HG03378 (cell line): Measurements from ENCODE around the gene AKR1A1.
"Not testable (repeated sequence)": the region's sequence is repeated elsewhere in the genome, so short reads cannot be mapped to it uniquely, and the experiment has no call there.

Source experiments
- ATAC-seq: cut with Tn5 transposase; IDR thresholded peaks from one replicate; pipeline ENCODE4 v1.9.1; 2021; ENCODE audit warnings: mild to moderate bottlenecking, moderate library complexity; ENCODE audit not compliant: unreplicated experiment

Gene AKR1A1

DNA sequence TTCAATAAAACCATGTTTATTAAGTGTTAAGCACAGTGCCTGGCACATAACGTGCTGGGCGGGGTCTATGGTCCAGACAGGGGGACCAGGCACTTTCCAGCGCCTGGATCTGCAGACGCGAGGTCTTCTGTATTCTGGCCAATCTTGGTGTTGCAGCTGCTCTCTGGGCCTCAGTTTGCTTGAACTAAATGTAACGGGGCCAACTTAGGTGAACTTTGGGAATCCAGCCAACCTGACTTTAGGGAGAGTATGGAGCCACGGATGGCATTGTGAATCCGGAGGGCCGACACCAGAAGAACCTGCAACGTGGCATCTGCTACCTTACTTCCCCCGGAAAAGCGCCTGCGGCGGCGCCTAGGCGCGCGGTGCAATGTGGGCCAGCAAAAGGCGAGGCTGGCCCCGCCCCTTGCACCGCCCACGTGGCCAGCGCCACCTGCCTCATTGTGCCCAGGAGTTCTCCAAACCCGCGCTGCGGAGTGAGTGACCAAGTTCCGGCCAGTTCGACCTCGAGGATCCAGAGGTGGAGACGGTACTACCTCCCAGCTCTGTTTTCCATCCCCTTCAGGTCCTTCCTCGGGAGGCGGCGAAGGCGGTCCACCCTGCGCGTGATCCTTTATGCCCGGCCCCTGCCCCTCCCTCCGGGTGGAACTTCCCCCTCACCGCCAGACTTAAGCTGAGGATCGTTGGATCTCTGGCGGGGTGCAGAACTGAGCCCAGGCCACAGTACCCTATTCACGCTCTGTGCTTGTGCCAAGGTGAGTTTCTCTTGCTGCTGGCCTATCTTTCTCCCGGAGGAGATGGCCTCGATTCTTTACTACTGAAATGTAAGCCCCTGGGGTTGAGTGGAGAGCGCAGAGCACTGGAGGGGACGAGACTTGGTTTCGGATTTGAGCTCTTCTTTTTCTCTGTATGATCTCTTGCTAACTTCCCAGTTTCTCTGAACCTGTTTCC, at the start of gene AKR1A1:
AKR1A1 (plus strand) TSS at position 426 of the 951 bp plus-strand sequence. CDS start 10,969 bp downstream, outside the sequence.
- ATAC-seq: peak; percentile 61

DNA sequence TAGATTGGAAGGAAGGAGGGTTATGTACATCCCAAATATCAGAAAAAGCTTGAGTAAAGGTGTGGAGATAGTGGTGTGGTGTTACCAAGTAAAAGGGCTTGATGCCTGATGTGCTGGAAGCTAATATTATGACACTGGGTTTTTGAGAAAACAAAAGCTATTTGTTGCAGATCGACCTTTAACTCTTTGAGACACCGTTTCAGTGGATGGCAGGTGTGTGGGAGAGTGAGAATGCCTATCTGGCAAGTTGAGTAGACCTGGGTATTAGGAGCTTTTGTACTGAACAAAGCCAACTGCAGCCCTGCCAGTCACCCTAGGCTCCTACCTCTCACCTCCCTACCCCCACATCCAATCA, 49.1 kb upstream of the AKR1A1 start:
- no peak for ATAC-seq

DNA sequence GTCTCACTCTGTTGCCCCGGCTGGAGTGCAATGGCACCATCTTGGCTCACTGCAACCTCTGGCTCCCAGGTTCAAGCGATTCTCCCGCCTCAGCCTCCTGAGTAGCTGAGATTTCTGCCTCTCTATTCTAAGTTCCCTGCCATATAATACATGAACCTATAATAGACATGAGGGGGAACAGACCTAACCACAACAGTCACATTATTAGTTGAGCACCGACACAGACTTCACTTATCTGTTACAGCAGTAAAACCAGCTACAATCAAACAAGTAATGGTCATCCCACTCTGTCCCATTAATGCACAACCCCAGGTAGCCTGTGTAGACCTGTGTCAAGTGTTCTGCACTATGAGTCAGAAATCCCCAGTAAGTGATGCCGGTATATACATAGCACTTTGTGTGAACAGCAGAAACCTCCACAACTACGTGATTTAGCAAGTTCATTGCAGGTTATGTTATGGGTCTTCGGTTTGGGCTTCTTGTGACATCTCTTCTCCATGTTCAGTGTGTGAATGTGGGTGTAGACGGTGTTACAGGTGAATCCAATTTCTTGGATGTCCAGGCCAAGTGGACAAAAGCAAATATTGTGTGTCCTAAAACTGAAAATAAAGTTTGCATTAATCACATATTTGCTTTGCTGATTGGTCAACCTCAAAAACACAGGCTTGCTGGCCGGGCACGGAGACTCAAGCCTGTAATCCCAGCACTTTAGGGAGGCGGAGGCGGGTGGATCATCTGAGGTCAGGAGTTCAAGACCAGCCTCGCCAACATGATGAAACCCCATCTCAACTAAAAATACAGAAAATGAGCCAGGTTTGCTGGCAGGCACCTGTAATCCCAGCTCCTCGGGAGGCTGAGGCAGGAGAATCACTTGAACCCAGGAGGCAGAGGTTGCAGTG, 46.9 kb upstream of the AKR1A1 start:
- no peak for ATAC-seq

DNA sequence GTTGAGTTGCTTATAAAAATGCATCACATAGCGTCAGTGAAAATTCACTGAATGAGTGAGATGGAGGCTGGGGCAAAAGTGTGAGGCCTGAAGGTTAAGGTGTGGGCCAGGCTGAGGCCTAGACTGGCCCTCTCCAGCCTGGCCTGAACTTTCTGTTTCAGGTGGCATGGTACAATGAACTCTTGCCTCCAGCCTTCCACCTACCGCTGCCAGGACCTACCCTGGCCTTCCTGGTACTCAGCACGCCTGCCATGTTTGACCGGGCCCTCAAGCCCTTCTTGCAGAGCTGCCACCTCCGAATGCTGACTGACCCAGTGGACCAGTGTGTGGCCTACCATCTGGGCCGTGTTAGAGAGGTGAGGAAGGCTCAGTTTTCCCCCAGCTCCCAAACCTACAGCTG, 43.4 kb upstream of the AKR1A1 start:
- ATAC-seq: no peak

DNA sequence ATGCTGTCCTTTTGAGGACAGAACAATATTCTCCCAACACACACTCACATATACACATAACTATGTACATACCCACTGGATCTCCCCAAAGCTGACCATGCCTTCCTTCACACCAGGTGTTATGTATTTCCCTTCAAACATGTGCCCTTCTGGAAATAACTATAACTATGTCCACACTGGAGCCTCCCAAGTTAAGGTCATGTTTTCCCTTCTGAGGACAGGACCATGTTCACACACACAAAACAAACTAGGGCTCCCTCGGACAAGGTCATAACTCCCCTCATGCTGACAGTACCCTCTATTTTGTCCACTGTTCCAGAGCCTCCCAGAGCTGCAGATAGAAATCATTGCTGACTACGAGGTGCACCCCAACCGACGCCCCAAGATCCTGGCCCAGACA, 42.7 kb upstream of the AKR1A1 start:
- no peak for ATAC-seq

DNA sequence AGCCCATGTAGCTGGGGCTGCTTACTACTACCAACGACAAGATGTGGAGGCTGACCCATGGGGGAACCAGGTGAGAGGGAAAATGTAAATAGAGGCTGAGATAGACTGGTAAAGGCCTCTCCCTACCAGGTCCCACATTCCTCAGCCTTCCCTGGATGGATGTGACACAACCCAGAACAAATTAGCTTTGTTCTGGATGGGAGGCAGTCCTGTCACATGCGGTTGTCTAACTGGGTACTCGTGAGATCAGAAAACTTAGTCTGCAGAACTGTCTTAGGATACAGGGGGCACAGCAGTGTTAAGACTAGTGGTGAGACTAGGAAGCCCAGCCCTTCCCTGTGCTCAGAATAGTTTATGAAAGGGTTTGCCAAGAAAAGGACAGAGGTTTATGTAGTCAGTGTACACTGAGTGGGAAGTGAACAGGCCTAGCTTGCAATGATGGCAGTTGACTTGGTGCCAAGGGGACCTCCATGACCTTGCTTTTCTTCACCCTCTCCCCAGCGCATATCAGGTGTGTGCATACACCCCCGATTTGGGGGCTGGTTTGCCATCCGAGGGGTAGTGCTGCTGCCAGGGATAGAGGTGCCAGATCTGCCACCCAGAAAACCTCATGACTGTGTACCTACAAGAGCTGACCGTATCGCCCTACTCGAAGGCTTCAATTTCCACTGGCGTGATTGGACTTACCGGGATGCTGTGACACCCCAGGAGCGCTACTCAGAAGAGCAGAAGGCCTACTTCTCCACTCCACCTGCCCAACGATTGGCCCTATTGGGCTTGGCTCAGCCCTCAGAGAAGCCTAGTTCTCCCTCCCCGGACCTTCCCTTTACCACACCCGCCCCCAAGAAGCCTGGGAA, 42.1 kb upstream of the AKR1A1 start:
- no peak for ATAC-seq

DNA sequence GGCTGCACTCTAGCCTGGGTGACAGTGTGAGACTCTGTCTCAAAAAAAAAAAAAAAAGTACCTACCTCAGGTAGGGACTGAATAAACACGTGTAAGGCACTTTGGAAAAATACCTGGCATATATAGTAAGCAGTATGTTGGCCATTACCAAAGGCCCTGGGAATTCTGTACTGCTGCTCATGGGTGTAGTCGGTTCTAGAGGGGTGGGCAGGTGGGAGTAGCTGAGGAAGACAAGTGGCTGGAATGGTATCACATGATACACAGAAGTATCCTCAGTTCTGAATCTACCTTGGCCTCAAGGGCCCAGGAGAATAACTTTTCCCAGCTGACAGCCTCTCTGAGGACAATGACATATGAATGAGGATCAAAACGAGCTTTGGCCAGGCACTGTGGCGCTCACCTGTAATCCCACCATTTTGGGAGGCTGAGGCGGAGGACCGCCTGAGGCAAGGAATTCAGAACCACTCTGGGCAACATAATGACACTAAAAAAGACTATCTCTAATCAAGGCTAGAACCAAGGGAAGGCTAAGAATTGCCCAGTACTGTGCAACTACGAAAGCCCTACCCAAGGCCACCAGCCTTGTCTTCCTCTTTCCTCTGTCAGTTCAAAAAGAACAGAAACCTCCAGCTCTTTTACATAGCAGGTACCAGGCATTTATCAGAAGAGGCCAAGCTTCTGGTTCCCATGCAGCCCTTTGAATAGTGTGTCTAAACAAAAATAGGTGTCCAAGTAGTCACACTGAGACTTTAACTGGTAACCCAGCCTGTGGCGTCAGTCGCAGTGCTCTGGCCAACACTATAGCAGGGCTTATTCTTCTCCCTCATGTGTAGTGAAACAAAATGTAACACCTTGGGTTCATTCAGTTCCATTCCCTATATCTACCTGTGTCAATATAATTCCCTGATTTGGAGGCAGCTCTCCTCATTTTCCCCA, 40.3 kb upstream of the AKR1A1 start:
- ATAC-seq: no peak

DNA sequence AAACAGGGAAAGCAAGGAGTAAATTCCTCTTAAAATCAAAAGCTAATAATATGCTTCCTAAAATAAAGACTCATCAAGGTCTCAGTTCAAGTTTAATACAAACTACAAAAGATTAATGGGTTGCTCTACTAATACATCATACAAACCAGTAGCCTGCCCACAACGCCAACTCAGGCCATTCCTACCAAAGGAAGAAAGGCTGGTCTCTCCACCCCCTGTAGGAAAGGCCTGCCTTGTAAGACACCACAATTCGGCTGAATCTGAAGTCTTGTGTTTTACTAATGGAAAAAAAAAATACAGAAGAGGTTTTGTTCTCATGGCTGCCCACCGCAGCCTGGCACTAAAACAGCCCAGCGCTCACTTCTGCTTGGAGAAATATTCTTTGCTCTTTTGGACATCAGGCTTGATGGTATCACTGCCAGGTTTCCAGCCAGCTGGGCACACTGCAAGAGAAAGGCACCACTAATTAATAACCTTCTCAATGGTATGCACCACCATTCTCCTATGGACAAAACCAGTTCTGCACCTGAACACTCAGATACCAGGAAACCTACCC, 39.6 kb upstream of the AKR1A1 start:
- ATAC-seq: no peak

DNA sequence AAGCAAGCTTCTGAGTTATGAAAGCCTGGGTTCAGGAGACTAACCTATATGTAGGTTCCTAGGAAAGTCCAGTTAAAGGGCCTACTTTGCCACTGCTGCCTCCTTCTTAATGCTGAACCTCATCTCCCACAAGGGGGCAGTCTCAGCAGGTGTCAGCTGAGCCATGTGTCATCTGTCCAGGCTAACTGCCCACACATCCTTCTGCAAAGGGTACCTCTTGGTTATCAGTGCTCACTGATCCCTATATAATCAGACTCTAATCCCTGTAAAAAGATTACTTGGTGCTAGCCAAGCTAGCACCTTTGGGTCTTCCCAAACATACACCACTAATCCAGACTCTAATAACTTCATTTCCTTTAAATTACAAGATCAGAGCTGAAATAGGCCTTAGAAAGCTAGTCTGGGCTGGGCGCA, 38.0 kb upstream of the AKR1A1 start:
- ATAC-seq: no peak

DNA sequence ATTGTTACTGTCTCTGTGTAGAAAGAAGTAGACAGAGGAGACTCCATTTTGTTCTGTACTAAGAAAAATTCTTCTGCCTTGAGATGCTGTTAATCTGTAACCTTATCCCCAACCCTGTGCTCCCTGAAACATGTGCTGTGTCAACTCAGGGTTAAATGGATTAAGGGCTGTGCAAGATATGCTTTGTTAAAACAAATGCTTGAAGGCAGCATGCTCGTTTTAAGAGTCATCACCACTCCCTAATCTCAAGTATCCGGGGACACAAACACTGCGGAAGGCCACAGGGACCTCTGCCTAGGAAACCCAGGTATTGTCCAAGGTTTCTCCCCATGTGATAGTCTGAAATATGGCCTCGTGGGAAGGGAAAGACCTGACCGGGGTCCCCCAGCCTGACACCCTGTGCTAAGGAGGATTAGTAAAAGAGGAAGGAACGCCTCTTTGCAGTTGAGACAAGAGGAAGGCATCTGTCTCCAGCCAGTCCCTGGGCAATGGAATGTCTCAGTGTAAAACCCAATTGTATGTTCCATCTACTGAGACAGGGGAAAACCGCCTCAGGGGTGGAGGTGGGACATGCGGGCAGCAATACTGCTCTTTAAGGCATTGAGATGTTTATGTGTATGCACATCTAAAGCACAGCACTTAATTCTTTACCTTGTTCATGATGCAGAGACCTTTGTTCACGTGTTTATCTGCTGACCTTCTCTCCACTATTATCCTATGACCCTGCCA, 36.9 kb upstream of the AKR1A1 start:
- ATAC-seq: not testable (repeated sequence)

DNA sequence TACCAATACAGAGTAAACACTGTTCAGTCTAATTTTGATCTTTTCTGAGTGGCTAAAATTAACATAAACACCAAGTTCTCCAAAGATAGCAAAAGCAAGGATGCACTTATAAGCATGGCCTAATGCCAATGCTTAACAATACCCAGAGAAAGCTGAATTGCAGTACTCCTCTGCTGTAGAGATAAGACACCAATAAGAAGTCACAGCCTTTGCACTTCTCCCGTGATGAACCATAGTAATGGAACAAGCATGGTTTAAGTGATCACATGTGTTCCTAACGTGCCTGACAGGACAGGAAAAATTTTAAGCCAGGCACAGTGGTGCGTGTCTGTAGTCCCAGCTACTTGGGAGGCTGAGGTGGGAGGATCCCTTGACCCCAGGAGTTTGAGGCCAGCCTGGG, 34.6 kb upstream of the AKR1A1 start:
- no peak for ATAC-seq

DNA sequence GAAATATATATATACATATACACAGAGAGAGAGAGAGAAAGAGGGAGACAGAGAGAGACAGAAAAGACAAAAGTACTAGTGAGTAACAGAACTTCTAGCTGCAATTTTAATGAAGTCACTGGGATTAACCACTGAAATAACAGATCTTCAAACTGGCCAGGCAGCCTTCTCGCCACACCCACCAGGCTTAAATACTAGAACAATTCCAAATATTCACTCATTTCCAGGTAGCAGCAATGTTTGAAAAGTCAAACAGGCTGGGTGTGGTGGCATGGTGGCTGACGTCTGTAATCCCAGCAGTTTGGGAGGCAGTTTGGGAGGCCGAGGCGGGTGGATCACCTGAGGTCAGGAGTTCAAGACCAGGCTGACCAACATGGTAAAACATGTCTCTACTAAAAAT, 34.2 kb upstream of the AKR1A1 start:
- no peak for ATAC-seq

DNA sequence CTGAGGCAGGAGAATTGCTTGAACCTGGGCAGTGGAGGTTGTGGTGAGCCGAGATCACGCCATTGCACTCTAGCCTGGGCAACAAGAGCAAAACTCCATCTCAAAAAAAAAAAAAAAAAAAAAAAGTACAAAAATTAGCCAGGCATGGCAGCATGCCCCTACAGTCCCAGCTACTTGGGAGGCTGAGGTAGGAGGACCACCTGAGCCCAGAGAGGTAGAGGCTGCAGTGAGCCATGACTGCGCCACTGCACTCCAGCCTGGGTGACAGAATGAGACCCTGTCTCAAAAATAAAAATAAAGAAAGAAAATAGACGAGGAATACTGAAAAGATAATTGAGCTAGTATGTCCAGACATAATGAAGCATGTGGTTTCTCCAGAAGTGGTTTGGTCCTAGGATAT, 32.3 kb upstream of the AKR1A1 start:
- ATAC-seq: not testable (repeated sequence)

DNA sequence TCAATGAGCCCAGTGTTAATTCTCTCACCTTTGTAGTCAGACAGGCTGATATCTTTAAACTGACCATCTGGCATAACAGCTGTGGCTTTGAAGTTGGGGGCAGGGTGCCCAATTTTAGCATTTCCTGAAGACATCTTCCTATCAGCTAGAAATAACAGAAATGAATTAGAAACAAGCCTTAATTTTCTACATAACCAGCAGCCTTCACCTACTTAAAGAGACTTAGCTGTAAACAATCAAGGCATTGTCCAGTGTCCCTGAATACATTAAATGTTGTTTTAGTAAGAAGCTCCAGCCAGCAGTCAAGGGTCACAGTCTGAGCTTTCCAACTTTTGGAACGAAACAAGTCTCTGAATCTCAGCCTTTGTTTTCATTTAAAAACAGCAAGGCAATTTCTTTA, 31.7 kb upstream of the AKR1A1 start:
- ATAC-seq: no peak

DNA sequence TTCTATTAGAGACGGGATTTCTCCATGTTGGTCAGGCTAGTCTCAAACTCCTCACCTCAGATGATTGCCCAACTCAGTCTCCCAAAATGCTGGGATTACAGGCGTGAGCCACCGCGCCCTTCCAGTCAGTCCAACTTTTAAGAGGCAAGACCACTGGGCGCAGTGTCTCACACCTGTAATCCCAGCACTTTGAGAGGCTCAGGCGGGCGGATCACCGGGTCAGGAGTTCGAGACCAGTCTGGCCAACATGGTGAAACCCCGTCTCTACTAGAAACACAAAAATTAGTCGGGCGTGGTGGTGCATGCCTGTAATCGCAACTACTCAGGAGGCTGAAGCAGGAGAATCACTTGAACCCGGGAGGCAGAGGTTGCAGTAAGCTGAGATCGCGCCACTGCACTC, 30.9 kb upstream of the AKR1A1 start:
- ATAC-seq: not testable (repeated sequence)

DNA sequence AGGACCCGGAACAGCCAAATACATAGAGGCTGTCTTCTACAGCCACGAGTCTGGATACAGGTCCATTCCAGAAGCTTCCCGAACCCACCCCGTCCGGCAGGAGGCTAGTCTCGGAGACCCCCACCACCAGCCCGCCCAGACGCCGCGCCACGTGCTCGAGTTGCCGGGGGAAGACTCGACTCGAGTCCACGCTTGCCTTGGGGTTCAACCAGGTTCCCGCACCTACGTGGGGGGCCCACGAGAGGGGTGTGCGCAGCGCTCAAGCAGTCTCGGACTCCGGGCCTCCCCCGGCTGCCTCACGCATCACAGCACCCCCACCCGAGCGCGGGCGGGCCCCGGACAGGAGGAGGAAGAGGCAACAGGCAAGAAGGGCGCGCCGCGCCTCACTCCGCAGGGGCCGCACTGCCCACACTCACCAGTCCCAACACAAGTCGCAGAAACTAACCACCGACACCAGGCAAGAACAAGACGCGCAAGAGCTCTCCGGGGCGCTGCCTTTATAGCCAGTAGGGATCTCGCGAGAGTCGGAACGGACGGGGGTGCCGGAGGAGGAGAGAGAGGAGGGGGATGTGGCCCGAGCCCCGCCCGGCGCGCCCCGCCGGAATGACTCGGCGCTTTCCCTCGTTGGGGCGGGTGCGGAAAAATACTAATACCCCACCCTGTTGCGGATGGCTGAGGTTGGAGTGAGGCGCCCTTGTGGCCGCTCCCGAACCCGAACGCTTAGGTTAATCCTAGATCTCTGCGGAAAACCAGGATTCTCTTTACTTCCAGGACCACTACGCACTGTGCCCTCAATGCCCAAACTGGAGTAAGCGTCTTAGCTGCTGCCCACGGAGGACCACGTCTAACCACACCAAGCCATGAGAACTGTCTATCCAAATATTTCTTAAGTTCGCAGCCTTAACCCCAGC, 29.0 kb upstream of the AKR1A1 start, which contains the start of gene PRDX1:
PRDX1 (minus strand) TSS at position 472 of the 911 bp plus-strand sequence. CDS start 2,841 bp downstream, outside the sequence.
- ATAC-seq: peak; percentile 81

DNA sequence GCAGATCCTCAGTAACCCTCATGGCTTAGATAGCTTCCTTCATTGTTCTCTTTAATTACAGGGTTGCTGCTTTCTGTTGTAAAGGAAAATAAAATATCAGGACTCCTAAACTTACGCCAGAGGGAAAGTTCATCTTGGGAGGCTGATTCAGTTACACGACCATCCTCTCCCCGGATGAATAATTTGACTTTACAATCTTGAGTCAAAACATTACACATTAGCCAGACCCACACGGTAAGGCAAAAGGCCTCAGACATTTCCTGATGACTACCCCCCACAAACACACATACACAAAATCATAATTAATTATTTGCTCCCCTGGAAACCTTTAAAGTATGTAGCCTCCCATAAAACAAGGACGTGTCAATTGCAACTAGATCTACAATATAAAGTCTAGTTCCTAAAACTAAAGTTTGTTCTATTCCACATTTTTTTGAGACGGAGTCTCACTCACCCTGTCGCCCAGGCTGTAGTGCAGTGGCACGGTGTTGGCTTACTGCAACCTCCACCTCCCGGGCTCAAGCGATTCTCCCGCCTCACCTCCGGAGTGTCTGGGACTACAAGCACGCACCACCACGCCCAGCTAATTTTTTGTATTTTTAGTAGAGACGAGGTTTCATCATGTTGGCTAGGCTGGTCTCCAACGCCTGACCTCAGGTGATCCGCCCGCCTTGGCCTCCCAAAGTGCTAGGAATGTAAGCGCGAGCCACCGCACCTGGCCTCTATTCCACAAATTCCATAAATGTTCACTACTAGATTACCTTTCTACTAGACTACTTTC, 28.1 kb upstream of the AKR1A1 start:
- peak; percentile 6 for ATAC-seq
